CD4-positive, alpha-beta T cell treated with Interleukin-6 for 4 hours (primary cell): ENCODE measurements around the gene UCN2.

Experiments used
- DNase-seq: peaks from one replicate; pipeline ENCODE4 v3.0.0-alpha.2; 2020; ENCODE audit warnings: mixed read lengths

The UCN2 gene

DNA sequence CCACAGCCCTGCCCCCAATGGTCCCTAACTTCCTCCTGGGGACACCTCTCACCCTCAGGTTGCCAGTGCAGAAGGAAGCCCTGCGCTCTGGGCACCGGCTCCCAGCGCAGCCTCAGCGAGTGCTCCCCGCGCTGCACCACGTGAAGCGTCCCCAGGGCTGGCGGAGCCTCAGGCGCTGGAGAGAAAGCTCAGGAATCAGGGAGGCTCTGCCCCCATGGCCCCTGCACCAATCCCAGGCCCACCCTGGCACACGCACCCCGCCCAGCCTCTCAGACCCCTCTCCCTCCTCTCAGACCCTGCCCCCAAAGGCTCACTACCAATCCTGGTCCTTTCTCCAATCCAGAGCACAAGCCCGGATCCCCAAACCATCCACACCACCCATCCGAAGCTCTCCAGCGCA, 24.6 kb upstream of the UCN2 start:
- no peak for DNase-seq

DNA sequence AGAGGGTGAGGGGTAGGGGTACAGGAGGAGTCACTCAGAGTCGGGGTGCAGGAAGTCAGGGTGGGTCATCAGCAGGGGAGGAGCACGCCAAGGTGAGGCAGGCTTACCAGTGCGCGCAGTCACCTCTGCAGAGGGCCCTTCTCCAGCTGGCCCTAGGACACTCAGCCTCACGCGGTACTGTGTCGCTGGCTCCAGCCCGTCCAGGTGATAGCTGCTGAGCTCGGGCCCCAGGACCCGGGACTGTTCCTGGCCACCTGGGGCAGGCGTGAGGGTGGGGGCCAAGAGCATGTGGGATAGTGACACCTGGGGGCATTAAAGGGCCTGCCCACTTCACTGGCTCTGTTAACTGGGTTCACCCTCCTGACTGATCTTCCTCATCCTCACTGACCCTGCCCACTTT, 24.1 kb upstream of the UCN2 start:
- DNase-seq, result no peak

DNA sequence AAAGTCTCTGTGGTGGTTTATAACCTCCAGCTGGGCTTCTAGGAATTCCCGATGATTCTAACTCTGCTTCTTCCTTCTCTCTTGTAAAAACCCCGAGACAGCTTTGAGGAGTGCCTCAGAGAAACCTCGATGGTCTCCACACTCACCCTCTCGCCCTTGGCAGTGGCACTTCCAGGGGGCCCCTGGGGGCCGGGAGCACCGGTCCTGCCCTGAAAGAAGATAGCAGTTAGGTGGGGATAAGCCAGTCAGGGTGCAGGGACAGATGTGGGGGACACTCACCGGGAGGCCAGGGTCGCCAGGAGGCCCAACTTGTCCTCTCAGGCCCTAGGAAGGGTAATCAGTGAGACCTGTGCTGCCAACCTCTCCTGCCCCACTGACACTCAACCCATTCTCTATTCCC, 21.8 kb upstream of the UCN2 start:
- DNase-seq, result no peak

DNA sequence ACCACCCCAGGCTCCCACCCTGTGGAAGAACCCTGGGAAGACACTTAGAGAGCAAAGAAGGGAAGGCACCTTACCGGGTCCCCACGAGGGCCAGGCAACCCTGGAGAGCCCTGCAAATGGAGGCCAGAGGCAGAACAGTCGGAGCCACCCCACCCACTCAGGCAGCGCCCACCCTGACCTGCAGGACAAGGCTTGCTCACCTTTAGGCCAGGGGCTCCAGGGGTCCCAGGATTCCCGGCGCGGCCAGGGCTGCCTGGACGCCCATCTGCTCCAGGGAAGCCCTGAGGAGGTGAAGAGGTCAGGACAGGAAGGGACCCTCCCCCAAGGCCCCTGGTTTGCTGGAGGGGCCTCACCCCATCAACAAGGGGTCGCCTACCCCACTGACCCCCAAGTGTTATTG, 21.3 kb upstream of the UCN2 start:
- DNase-seq, result no peak

DNA sequence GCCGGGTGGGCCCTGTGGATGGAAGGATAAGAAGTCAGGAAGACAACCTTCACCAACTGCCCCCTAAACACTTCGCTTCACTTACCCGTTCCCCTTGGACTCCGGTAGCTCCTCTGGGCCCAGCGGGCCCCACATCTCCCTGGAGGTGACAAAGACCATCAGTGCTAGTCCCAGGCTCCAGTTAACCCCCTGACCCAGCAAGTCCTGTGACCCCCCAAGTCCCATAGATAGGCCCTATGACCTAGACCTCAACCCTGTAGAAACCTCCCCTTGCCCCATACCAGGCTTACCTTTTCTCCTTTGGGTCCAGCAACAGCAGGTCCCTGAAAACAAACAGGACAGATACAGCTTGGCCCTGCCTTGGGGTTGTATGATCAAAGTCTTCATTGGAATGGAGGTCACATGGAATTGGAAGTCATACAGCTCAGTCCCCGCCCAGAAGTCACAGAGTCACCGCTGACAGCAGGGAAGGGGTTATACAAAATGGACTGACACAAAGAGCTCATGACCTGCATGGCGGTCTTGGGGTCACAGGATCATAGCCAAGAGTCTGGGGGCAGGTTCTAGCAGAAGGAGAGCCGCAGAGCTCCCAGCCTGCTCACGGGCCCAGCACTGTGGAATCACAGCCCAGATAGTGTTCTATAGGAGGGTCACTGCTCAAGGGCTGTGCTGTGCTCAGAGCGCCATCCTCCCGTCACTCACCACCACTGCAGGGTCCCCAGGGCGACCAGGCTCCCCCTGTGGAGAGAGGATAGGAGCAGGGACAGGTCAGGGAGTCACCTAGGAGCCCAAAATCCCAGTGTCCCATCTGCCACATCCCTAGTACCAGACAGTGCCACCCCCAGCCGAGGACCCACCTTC, 18.3 kb upstream of the UCN2 start:
- DNase-seq, result no peak

DNA sequence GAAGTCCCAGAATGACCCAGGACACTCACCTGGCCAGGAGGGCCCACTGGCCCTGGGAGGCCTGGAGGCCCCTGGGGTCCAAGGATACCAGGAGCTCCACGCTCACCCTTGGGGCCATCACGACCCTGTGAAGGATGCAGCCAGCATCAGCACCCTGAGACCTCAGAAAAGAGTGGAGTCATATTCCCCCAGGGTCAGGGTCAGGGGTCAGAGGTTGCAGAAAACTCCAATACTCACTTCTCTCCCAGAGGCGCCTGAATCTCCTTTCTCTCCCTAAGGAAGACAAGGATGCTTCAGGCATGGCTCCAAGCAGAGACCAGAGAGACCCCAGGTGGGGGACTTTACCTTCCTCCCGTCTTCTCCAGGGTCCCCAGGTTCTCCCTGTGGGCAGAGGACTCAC, 13.1 kb upstream of the UCN2 start:
- no peak for DNase-seq

DNA sequence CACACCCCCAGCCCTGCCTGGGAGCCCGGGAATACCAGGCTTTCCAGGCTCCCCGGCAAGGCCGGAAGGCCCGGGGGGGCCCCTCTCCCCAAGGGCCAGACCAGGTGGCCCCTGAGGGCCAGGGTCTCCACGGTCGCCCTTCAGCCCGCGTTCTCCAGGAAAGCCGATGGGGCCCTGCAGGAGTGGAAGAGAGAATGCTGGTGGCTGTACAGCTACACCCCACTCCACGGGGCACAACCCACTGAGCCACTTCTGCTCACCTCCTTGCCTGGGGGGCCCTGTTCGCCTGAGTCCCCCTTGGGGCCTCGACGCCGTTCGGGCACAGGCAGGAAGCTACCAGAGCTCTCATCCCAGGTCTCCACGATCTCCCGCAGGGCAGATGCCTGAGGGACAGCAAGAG, 11.8 kb upstream of the UCN2 start:
- DNase-seq, result no peak

DNA sequence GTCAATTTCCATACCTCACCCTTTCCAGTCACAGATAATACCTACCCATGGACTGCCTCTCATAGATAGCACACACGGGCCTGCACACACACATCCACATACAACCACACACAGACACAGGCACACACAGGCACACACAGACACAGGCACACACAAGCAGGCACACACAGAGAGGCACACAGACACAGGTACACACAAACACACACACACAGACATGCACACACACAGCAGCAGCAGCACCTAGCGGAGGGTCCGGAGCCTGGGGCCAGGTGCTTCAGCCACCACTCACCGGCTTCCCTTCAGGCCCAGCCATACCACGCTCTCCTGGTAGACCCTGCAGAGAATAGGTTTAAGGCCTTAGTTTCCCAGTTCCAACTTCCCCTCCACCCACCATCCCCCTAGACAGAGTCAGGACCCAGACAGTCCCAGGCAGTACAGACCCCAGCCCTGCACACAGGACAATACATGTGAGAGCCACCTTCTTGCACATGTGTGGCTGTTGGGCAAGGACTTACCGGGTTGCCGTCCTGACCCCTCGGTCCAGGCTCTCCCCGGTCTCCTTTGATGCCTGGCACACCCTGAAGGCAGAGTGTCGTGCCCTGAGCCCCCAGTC, 10.5 kb upstream of the UCN2 start:
- DNase-seq, result no peak

DNA sequence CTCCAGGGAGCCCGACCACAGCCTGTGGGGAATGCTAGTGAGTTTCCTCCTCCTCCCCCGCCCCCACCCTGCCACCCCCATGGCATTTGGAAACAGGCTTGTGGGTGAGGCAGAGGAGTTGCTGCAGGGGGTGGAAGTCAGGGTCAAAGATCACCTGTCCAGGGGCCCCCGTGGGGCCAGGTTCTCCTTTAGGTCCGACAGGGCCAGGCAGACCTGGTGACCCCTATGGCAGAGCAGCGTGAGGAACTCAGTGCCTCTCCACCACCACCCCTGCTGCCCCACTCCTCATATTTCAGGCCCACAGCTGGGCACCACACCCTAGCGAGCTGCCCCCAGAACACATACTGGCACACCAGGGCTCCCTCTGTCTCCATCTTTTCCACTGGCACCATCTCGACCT, 8.9 kb upstream of the UCN2 start:
- no peak for DNase-seq

DNA sequence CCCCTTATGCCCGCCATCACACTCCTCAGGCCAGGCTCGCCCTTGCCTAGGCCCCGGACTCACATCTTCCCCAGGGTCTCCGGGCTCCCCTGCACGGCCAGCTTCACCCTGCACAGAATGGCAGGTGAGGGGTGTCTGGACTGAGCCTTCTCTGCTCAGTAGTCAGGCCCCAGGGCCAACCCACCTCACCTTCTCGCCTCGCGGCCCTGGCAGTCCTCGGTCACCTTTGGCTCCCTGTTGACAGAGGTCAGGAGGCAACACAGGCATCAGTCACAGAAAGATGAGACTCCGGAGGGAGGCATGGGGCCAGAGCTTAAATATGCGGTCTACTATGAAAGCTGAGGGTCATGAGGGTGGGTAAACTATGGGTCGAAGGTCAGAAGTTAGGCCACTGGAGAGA, 8.4 kb upstream of the UCN2 start:
- no peak for DNase-seq

DNA sequence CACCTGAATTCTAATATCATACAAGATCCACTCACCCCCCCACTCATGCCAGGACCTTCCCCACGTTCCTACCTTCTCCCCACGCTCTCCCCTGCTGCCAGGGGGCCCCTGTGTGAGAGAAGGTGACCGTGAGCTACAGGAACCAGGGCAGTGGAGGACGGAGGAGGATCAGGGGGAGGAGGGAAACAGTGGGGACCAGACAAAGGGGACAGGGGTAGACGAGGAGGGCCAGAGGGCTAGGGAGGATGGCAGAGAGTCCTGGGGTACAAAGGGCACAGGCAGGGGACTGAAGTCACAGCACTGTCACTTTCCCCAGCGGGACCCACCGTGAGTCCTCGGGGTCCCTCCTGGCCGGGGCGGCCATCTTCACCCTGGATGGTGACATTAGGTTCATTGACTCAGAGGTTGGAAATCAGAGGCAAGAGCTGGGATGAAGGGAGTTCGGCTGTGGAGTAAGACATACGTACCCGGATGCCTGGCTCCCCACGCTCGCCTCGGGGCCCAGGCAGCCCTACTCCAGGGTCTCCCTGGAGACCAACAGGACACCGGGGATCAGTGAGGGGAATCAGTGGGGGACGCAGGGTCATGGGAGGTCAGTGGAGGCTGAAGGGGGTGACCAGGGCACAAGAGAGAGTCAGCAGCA, 6.3 kb upstream of the UCN2 start:
- no peak for DNase-seq

DNA sequence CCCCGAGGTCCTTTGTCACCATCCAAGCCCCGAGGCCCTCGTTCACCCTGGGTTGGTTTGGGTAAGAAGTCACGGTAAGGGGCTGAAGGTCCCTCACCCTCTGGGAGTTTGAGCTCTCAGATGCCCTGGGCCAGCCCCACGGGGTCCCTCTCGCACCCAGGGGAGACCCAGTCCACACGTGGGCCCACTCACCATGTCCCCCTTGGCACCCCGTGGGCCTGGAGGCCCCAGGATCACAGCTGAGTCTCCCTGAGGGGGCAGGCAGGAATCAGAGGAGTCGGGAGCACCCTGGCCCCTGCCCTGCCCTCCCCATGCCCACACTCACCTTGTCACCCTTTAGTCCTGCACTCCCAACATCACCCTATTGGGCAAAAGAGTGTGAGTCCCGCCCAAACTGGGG, 5.8 kb upstream of the UCN2 start:
- DNase-seq, result no peak

DNA sequence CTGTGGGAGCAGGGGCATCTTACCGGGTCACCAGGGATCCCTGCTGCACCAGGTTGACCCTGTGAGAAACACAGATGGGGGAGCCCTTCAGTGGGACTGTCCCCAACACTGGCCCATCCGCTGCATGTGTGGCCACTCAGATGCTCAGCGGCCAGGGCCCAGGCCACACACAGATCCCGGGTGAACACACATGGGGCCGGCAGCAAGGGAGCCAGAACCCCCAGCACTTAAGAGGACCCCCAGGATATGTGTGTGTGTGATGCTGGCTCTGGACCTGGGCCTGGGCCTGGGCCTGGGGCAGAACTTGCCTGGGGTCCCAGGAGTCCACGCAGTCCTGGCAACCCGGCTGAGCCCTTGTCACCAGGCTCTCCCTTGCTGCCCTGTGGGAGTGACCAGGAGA, 4.9 kb upstream of the UCN2 start:
- no peak for DNase-seq

DNA sequence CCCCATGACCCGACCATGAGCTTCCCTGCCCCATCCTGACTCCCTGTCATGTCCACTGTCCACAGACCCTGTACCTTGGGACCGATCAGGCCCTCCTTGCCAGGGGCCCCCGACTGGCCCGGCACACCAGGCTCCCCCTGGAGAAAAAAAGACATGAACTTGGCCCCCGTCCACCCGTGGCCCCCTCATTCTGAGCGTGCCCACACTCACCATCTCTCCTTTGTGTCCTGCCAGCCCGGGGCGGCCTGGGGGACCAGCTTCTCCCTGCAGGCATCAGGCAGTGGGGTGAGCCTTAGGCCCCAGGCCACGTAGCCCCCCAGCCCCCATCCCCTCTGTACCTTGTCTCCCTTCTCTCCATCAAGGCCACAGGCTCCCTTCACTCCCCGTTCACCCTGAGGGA, 3.9 kb upstream of the UCN2 start:
- no peak for DNase-seq

DNA sequence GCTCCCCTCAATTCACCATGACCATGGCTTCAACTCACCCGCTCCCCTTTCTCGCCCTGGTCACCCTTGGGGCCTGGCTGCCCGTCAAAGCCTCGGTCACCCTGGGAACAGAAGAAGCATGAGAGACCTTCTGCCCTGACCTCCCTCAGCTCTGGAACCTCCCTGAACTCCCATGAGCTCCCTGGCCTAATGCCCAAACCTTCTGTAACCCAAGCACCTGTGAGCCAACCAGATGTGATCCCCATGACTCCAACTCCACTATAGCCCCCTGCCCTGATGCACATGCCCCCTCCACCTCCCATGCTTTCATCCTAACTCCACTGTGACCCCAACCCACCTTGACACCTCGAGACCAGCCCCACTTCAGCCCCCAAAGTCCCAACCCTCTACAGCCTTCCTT, 3.5 kb upstream of the UCN2 start:
- no peak for DNase-seq

DNA sequence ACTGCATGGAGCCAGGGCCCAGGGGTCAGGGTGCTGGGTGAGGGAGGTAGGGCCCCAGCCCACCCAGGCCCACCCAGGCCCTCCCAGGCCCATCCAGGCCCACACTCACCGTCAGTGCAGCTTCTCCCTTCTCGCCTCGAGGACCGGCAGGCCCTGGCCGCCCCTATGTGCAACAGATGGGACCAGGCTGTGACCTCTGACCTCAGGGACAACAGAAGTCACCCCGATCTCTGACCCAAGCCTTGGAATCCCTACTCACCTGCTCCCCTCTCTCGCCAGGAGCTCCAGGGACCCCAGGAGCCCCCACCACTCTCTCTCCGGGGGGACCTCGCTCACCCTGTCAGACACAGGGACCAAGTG, 2.8 kb upstream of the UCN2 start:
- no peak for DNase-seq

DNA sequence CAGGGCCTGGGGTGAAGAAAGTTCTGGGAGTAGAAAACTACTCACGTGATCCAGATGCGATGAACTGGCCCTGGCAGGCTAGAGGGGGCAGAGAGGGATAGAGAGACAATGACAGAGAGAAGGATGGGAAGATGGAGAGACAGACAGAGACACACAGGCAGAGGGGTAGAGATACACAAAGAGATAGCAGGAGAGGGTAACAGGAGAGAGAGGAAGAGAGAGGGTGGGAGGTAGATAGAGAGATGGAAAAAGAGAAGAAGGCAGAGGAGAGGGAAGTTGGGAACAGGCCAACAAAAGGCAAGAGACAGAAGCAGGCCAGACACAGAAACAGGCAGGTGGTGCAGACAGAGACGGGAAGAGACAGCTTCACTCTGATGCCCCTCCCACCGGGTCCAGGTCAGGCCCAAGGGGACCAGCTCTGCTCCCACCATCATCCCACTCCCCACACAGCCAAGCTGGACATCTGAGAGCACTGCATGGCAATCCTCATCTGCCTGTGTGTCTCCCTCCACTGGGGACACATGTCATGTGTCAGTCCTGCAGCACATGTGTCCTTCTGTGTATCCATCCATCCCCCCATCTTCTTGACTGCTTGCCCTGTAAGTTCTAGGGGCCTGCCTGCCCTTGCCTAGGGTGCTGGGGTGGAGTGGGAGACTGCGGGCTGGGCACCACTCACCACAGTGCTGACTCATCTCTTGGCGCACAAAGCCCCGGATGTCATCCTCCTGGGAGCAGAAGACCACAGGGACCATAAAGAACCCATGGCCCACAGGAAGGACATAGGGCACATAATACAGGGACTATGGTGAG, 2.2 kb upstream of the UCN2 start:
- no peak for DNase-seq

DNA sequence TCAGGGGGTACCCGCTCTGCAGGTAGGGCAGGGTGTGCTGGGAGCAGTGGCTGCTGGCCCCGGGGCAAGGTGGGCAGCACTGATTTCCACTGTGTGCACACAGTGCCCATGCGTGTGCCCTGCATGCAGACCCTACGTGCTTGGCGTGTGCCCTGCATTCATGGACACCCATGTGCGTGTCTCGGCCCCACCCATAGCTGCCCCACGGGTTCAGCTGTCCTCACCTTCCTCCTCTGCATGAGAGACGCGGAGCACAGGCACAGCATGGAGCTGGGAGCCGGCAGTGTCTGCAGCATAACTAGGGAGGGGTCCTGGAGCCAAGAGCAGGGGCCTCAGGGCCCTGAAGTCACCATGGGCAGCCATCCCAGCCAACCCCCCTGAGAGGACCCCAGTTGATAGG, 1.6 kb upstream of the UCN2 start:
- DNase-seq, result no peak

DNA sequence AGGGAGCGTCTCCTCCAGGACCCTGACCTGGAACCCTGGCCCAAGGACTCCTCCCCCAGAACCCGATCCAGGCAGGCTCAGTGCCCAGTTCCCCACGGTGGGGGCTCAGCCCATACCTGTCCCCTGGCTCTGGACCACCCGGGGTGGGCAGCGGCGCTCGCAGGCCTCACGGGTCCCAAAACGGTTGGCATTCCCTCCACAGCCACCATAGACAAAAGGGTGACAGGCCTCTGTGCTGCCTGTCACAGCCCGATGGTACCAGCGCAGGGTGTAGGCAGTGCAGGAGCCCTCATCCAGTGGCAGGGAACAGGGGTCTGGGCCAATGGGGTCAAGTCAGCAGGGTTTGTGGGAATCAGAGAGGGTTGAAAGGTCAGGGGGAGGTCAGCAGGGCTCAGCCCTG, 1.1 kb upstream of the UCN2 start:
- DNase-seq, result no peak

DNA sequence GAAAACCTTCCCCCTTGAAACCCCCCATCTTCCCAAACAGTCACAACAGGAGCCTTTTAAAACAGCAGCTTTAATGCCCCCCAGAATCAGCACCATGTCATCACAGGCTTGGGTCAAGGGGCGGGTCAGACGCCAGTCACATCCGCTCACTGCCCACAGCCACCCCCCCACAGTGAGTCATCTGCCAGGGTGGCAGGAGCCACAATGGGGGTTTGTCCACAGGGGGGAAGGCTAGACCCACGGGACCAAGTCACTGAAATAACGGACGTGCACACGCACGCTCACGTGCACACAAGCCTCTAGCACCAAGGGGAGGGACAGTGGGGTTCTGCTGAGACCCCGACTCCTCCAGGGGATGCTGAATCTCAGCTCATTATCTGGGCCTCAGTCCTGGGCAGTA, 441 bp upstream of the UCN2 start:
- peak; percentile 14 for DNase-seq

DNA sequence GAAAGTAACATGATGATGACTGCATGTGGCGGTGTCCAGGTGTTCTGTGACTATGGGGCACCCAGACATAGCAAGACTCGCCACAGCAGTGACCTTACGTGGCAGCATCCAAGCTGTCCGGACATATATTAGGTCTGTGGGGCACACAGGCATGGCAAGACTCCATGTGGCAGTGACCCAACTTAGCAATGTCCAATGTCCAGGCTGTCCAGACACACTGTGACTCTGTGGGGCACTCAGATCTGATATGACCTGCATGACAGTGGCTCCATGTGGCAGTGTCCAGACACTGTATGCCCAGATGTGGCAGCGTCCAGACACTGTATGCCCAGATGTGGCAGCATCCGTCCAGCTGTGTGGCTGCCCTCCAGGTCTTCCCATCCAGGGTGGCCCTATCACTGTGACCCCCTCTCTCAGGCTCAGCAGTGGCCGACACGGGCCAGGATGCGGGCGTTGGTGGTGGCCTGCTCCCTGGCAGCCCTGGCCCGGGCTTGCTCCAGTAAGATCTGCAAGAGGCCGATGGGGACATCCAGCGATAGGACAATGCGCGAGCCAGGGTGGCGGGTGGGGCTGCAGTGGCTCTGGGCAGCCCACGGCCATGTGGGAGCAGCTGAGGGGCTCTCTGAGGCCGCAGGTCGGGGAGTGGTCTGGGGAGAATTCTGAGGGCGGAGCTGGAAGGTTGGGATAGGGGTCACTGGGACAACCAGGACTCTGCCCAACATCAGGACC, 1.1 kb downstream of the UCN2 start:
- no peak for DNase-seq

DNA sequence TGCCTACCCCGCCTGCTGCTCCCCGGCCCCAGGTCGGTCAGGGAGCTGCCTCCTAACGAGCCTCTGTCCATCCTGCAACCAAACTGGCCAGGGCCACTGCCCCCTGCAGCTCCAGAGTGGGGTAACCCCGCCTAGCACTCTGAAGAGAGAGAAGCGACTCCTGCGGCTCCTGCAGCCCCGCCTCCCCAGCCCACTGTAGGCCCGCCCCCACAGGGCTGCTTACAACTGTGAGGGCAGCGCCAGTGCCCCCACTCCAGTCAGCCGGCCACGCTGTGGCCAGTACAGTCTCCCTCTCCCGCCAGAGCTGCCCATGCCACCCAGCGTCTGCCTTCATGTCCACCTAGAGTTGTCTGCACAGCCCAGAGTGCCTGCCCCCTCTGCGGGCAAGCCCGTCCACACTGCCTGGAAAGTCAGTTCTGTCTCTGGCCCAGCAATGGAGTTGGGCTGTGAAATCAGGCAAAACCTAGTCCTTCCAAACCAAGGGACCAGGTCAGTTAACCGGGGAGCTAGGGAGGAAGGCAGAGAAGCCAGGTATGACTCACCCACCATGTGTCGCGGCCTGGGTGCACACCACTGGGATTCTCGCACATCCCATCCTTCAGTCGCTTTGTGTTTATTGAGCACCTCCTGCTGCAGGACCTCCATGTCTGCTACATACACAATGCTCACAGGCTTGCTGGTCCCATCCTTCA, 2.4 kb downstream of the UCN2 start:
- DNase-seq, result no peak
